ENCODE data around the gene DNAJC5G.
"Not testable (repeated sequence)": the region's sequence is repeated elsewhere in the genome, so short reads cannot be mapped to it uniquely, and the experiment has no call there.

The DNAJC5G gene

DNA sequence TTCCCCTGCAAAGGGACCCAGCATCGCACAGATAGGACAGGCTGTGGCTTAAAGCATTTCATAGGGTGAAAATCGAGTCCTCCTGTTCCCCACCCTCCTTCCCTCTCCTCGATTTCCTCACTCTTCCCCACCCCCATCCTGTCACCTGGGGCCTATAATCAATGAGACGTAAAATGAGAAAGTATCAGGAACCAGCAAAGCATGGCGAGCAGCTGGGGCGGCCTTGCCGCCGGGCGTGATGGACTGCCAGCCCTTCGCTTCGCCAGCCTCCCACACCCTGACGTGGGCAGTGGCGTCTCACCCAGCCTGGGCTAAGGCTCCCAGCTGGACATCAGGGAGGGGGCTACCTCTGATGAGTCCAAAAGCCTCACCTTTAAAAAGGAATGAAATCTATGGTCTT is 23.5 kb upstream of the DNAJC5G start:
- no peak for DNase-seq

GRCh38 chr2:27255187-27255586 is 20.0 kb upstream of the DNAJC5G start:
- DNase-seq = no peak

- DNase-seq = no peak
Measured at GRCh38 chr2:27255660-27256059, 19.6 kb upstream of the DNAJC5G start.

GRCh38 chr2:27256855-27257454 is 18.3 kb upstream of the DNAJC5G start:
- no peak for DNase-seq

DNA sequence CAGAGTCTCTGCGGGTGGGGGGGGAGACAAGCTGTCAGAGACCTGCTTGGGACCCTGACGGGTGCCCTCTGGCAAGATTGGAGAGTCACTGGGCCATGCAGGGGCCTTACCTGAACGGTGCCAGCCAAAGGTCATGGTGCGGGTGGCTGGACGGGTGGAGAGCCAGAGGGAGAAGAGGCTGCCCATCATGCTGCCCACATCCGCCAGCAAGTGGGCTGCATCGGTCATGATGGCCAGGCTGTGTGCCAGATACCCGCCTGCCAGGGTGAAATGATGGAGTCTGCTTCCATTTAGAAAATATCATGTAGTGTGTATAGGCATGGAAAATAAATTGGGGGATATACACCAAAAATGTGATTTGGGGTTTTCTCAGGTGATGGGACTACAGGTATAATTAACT is 17.2 kb upstream of the DNAJC5G start:
- DNase-seq = no peak

GRCh38 chr2:27261241-27261925 is 13.8 kb upstream of the DNAJC5G start:
- DNase-seq = no peak

DNA sequence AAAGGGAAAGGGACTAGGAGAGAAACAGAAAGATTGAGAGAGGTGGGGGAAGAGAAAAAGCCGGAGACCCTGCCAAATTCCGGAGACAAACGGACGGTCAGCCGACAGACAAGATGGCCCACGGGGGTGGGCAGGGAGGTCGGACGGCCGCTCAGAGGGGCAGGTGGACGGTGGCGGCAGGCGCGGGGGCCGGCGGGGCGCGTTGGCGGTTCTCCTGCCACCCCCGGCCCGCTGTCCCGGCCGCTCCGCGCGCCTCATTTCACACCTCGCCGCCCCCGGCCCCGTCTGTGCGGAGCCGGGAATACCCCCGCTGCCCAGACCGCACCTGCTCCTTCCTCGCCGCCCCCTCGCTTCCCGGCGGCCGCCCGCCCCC is 13.3 kb upstream of the DNAJC5G start:
- peak in 1 of 56 donors; percentile 10 for DNase-seq

DNA sequence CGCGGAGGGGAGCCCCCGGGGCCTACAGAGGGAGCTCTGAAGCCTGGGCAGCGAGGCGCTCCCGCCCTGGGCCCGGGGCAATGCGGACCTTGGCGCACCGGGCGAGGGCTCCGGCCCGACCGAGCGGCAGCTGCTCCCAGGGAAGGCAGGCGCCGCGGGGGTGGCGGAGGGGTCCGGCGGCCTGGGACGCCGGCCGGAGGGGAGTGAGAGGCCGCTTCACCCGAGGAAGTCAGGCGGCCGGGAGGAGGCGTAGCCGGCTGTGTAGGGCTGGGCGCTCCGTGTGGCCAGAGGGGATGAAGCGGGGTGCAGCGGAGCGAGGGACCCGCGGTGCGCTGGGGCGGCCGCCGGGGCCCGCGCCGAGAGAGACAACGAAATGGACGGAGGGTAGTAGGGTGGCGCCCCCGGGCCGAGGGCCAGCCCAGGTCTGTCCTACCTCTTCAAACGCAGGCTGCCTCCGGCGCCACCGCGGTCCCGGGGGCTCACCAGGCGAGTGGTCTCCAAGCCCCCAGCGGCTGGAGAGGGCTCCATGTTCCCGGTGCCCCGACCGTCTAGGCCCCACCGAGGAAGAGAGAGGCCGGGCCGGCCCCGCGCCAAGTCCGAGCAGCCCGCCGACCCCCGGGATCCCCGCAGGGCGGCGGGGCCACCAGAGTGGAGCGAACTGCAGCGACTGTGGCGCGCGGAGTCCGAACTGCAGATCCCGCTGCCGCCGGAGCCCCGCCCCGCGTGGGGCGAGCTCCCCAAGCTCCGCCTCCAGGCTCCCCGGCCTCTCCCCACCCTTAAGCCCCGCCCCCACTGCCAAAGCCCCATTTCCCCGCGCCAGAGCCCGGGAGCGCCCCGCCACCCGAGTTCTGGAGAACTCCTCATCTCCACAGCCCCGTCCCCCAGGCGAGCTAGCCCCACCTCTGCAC is 12.6 kb upstream of the DNAJC5G start, which contains the start of gene SLC30A3:
Gene SLC30A3 (minus strand): TSS at position 669 of the 908 bp plus-strand sequence. CDS start 141 bp downstream, at position 528.
- DNase-seq = peak in 32 of 56 donors; percentile 5 to 72 (median 43)

DNA sequence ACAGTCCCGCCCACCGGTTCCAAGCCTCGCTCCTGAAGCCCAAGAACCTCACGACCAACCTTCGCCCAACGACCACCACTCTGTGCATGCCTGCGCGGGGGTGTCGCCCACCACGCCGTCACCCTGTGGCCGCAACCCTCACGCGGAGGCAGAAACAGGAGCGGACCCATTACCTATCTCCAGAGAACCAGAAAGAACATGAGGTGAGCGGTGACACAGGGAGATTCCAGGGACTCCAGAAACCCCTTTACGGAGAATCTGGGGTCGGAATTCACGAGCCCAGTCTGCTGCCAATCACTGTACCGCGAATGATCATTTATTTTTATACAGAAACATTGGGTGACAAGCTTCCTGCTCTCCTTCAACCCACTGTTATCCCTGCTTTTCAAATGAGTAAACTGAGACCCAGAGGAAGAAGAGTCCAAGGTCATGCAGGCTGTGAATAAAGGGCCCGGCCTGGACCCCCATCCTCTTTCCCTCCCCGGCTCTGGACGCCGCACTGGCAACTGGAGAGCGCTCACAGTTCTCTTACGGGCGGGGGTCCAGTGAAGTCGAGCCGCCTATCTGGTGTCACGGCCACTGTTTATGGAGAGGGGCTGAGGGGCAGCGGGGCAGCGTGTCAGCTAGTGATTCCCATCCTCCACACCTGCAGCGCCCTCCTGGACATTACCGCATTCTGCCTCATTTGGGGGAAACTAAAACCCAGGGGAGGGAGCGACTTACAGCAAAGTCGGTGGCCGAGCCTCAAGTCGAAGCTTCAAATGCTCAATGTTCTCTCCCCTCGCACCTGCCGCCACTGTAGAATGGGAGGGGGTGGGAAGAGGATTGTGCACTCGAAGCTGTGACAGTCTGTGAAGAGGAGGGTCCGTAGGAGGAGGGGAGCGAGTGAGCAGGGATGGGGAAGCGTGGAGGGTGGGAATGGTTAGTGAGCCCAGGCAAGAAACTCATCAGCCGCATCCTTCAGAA is 11.7 kb upstream of the DNAJC5G start:
- DNase-seq = peak in 10 of 56 donors; percentile 12 to 40 (median 24)

- DNase-seq = no peak
Measured at GRCh38 chr2:27264253-27264752, 10.9 kb upstream of the DNAJC5G start.

DNA sequence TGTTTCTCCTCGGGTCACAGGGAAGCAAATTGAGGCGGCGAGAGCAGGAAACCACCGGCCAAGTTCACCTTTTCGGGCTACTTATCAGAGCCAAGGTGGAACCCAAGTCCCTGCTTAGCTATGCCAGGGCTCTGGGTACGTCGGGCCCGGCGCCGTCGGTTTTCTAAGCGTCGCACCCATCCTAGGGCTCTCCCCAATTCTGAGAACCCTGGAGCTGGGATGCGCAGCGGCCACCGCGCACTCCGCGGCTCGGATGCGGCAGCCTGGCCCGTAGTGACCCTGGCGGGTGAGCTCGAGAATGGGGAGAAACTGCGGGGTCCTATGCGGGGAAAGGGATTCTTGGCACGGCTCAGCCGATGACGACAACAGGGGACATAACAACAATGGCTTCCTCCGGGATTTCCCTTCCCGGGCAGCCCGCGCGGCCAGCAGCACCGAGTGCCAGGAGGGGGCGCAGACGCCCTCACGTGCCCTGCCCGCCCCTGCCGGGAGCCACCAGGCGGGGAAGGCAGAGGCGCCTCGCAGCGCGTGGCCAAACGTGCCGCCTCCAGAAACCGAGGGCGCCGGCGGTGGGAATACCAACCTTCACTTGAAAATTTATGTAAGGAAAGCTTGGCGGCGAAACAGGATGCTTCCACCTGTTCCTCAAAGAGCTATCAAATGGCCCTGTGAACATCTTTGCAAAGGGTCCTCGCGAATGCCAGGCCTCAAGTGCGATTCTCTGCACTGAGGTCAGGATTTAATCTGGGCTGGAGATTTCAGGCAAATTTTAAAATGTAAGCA is 10.3 kb upstream of the DNAJC5G start:
- DNase-seq = peak in 23 of 56 donors; percentile 6 to 63 (median 23)

- no peak for DNase-seq
Measured at GRCh38 chr2:27265536-27265870, 9.7 kb upstream of the DNAJC5G start.

- DNase-seq = not testable (repeated sequence)
Measured at GRCh38 chr2:27268296-27268695, 6.9 kb upstream of the DNAJC5G start.

- no peak for DNase-seq
Measured at GRCh38 chr2:27270131-27270530, 5.1 kb upstream of the DNAJC5G start.

DNA sequence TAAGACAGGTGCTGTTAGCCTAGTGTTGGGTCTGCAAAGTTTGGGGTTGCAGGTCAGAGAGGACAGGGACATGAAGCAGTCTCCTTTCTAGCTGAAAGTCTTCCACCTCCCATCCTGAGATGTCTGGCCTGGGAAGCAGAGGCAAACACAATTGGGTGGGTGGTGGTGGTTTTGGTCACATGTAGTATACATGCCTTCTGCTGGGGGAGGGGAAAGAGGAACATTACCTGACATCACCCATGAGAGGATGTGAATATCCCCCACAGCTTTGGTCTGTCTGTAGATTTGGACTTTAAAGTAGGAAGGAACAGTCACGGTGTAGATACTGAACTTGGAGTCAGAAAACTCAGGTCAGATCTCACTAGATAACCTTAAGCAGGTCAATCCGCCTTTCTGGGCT is 4.6 kb upstream of the DNAJC5G start:
- DNase-seq = no peak

- no peak for DNase-seq
Measured at GRCh38 chr2:27271631-27272340, 3.4 kb upstream of the DNAJC5G start.

- DNase-seq = not testable (repeated sequence)
Measured at GRCh38 chr2:27272537-27273522, 2.4 kb upstream of the DNAJC5G start.

GRCh38 chr2:27278010-27278409 is 2.8 kb downstream of the DNAJC5G start:
- DNase-seq = no peak
